ENCODE data around the gene WNK2. TPM values are rescaled to one million over a fixed set of nuclear protein-coding genes. Genes with fewer than 3 reads are reported as not detected.

Gene WNK2
- total and polyA plus RNA-seq, 2 donors (not counting 3 experiments of a cell fraction or from before 2014, with no cell fraction given), result not detected

DNA sequence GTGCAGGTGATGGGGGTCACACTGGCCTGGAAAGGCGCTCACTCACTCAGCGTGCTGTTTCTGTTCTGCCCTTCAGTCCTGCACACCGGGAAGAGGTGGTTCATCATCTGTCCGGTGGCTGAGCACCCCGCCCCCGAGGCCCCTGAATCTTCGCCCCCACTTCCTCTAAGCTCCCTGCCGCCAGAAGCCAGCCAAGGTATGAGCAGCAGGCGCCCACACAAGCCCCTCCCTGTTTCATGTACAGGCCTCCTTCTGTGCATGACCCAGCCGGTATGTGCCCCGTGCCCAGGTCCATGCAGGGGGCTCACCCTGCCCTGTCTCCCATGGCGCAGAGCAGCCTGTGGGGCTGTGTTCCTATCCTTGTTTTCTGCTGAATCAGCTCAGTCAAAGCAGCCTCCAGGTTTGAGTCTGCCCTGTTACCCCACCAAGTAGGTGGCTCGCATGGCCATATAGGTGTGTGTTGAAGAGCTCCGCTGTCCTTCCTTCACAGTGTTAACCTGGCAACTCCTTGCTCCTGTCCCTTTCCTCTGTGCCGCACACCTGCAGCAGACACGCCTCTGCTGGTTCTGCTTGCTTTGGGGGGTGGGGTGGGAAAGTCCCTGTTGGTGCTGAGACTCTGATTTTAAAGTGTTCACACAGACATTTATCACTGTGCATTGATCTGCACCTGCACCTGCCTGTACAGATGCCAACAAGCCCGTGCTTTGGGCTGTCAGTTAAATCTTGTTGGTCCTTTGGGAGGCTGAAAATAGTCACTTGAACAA lies 84.8 kb downstream of the WNK2 start:
- H3K79me2 ChIP-seq (ENCODE audit: control insufficient read depth, insufficient read depth, low read length), result no peaks in the 10 kb centered on the region
- H3K27ac ChIP-seq (ENCODE audit: insufficient read depth, low read depth, low read length), result no peak overlapping the region
- H4K20me1 ChIP-seq (replicated peaks; ENCODE audit: control insufficient read depth, extremely low read depth, insufficient read depth, low read length), result no peaks in the 10 kb centered on the region
- H3K9me3 ChIP-seq (replicated peaks; ENCODE audit: control insufficient read depth, insufficient read depth, low read length), result no peaks in the 10 kb centered on the region
- H3K4me2 ChIP-seq (ENCODE audit: insufficient read depth, low read length), result no peak overlapping the region
- no peaks in the 10 kb centered on the region for H3K27me3 ChIP-seq (ENCODE audit: control insufficient read depth in 2 of 2, insufficient read depth in 2 of 2, low read length in 2 of 2)
- dilution Hi-C loops (cut with MboI; ENCODE audit: extremely low pct_ligation_motif_present, low sequenced_read_pairs) (no loop called here), intact Hi-C loops (cut with micrococcal nuclease) (no loop called here)
- POLR2A ChIA-PET, result no interaction called here
- no TSS peak for BruUV-seq (replicated peaks)
- no peak overlapping the region for H2AFZ ChIP-seq (ENCODE audit: low read depth, low read length)
- CTCF ChIA-PET, result no interaction called here
- FAIRE-seq (no peak), DNase-seq (ENCODE audit: low read depth, low spot score) (no peak)
- H3K9me1 ChIP-seq (replicated peaks; ENCODE audit: control insufficient read depth, extremely low read depth, insufficient read depth, low read length), result no peaks in the 10 kb centered on the region
- no peaks in the 10 kb centered on the region for H3K4me1 ChIP-seq (ENCODE audit: control insufficient read depth, extremely low read depth, insufficient read depth, low read length)
- TF ChIP-seq MYC (IDR thresholded peaks at IDR 0.05; ENCODE audit: low read depth, low read length) (no peak), JUN (IDR thresholded peaks at IDR 0.05; ENCODE audit: borderline replicate concordance, insufficient read depth, insufficient read length, low read depth) (no peak), POLR2A (IDR thresholded peaks at IDR 0.05; ENCODE audit: low read depth, low read length) (no peak), POLR2AphosphoS5 (IDR thresholded peaks at IDR 0.05; ENCODE audit: insufficient read depth, low read depth, low read length) (no peak), EZH2 (IDR thresholded peaks at IDR 0.05; ENCODE audit: borderline replicate concordance, low read depth, low read length, severe bottlenecking) (no peak), GATA2 (IDR thresholded peaks at IDR 0.05; ENCODE audit: insufficient read depth, insufficient read length, low read depth, low read length) (no peak), FOS (IDR thresholded peaks at IDR 0.05; ENCODE audit: borderline replicate concordance, insufficient read depth, low read length) (no peak)
- TF ChIP-seq, protein P1, sequence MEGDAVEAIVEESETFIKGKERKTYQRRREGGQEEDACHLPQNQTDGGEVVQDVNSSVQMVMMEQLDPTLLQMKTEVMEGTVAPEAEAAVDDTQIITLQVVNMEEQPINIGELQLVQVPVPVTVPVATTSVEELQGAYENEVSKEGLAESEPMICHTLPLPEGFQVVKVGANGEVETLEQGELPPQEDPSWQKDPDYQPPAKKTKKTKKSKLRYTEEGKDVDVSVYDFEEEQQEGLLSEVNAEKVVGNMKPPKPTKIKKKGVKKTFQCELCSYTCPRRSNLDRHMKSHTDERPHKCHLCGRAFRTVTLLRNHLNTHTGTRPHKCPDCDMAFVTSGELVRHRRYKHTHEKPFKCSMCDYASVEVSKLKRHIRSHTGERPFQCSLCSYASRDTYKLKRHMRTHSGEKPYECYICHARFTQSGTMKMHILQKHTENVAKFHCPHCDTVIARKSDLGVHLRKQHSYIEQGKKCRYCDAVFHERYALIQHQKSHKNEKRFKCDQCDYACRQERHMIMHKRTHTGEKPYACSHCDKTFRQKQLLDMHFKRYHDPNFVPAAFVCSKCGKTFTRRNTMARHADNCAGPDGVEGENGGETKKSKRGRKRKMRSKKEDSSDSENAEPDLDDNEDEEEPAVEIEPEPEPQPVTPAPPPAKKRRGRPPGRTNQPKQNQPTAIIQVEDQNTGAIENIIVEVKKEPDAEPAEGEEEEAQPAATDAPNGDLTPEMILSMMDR (IDR thresholded peaks at IDR 0.05; ENCODE audit: extremely low read depth in 1 of 2, insufficient read depth in 1 of 2, low read depth in 1 of 2, low read length in 2 of 2), result no peak
- TF ChIP-seq, protein P2, sequence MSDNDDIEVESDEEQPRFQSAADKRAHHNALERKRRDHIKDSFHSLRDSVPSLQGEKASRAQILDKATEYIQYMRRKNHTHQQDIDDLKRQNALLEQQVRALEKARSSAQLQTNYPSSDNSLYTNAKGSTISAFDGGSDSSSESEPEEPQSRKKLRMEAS (IDR thresholded peaks at IDR 0.05; ENCODE audit: insufficient read depth, insufficient read length), result no peak
- no peaks in the 10 kb centered on the region for H3K36me3 ChIP-seq (ENCODE audit: control insufficient read depth in 2 of 2, extremely low read depth in 1 of 2, insufficient read depth in 2 of 2, low read length in 2 of 2)
- no peak overlapping the region for H3K4me3 ChIP-seq (replicated peaks in 1 of 3; ENCODE audit: insufficient read depth in 1 of 3, low read depth in 1 of 3, low read length in 3 of 3)
- H3K9ac ChIP-seq (replicated peaks; ENCODE audit: extremely low read depth, insufficient read depth, low read length), result no peak overlapping the region

Measured in endothelial cell of umbilical vein (primary cell).